Measurements from ENCODE around the gene CEACAM18.
"Not testable (repeated sequence)": the region's sequence is repeated elsewhere in the genome, so short reads cannot be mapped to it uniquely, and the experiment has no call there.

DNA sequence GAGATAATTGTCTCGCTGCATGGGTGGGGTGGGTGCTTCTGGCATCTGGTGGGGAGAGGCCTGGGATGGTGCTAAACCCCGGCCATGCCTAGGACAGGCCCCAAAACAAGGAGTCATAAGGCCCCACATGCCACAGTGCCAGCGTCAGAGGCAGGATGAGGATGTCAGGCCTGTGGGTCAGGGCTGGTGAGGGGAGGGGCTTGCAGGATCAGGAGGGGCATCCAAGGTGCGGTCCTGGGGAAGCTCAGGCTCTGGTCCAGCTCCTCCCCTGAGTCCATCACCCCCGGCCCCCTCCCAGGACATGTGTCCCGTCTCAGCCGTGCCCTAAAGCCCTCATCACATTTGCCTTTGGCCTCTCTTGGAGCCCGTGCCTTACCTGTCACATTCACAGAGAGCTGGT is 22.6 kb downstream of the CEACAM18 start:
- TF ChIP-seq YY1 (IDR thresholded peaks at IDR 0.05; ENCODE audit: insufficient read depth, insufficient read length); ZNF274 (IDR thresholded peaks at IDR 0.05; ENCODE audit: low read depth, low read length): not testable (repeated sequence)
